ENCODE data around the gene COL18A1.
"Not testable (repeated sequence)": the region's sequence is repeated elsewhere in the genome, so short reads cannot be mapped to it uniquely, and the experiment has no call there.

DNA sequence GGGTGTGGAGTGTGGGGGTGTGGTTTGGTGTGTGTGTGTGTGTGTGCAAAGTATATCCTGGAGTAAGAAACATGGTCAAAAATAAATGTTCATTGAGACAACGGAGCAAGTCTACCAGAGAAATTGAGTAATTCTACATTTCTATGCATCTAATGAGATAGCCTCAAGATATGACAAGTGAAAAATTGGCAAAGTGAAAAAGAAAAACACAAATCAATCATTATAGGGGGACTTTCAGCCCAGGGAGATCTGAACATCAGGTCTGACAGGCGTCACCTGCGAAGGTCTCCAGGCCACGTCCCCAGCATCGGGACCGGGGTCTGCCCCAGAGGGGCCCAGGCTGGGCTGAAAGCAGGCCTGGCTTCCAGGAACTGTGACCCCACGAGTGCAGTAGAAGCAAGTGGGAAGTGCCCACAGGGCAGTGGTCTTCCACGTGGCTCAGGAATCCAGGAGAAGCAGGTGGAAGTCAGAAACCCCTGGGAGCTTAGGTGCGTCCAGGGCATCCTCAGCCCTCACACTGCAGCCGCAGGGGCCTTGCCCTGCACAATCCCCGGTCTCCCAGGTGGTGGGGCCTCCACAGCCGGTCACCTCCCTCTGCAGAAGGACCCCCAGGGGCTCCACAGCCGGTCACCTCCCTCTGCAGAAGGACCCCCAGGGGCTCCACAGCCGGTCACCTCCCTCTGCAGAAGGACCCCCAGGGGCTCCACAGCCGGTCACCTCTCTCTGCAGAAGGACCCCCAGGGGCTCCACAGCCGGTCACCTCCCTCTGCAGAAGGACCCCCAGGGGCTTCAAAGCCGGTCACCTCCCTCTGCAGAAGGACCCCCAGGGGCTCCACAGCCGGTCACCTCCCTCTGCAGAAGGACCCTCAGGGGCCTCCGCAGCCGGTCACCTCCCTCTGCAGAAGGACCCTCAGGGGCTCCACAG is 96.4 kb downstream of the COL18A1 start:
- not testable (repeated sequence) for TF ChIP-seq EZH2phosphoT487 (IDR thresholded peaks at IDR 0.05)
- TF ChIP-seq, protein P1, sequence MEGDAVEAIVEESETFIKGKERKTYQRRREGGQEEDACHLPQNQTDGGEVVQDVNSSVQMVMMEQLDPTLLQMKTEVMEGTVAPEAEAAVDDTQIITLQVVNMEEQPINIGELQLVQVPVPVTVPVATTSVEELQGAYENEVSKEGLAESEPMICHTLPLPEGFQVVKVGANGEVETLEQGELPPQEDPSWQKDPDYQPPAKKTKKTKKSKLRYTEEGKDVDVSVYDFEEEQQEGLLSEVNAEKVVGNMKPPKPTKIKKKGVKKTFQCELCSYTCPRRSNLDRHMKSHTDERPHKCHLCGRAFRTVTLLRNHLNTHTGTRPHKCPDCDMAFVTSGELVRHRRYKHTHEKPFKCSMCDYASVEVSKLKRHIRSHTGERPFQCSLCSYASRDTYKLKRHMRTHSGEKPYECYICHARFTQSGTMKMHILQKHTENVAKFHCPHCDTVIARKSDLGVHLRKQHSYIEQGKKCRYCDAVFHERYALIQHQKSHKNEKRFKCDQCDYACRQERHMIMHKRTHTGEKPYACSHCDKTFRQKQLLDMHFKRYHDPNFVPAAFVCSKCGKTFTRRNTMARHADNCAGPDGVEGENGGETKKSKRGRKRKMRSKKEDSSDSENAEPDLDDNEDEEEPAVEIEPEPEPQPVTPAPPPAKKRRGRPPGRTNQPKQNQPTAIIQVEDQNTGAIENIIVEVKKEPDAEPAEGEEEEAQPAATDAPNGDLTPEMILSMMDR (IDR thresholded peaks at IDR 0.05) = not testable (repeated sequence)
